ENCODE data around the gene TTC1. TPM values are rescaled to one million over a fixed set of nuclear protein-coding genes. Genes with fewer than 3 reads are reported as not detected.

The TTC1 gene
- total RNA-seq, 4 donors from 2014 or later, result 45.4 to 59.4 (median 49.8) TPM

- Histone ChIP-seq H3K9me3 (no peaks in the 10 kb centered on the region), H3K4me3 (peak overlapping the region; percentile 29 to 56 (median 44)), H3K27me3 (peaks cover 0 to 74% (median 6%) of the 10 kb centered on the region in 4 donors), H3K36me3 (no peaks in the 10 kb centered on the region), H3K4me1 (peaks cover 3 to 14% (median 11%) of the 10 kb centered on the region in 4 donors), H3K27ac (replicated peaks in 1 of 4) (no peak overlapping the region)
- intact Hi-C loops (cut with DNase I), result no loop called here
- TF ChIP-seq, protein P1, sequence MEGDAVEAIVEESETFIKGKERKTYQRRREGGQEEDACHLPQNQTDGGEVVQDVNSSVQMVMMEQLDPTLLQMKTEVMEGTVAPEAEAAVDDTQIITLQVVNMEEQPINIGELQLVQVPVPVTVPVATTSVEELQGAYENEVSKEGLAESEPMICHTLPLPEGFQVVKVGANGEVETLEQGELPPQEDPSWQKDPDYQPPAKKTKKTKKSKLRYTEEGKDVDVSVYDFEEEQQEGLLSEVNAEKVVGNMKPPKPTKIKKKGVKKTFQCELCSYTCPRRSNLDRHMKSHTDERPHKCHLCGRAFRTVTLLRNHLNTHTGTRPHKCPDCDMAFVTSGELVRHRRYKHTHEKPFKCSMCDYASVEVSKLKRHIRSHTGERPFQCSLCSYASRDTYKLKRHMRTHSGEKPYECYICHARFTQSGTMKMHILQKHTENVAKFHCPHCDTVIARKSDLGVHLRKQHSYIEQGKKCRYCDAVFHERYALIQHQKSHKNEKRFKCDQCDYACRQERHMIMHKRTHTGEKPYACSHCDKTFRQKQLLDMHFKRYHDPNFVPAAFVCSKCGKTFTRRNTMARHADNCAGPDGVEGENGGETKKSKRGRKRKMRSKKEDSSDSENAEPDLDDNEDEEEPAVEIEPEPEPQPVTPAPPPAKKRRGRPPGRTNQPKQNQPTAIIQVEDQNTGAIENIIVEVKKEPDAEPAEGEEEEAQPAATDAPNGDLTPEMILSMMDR (IDR thresholded peaks at IDR 0.05), result no peak
- TF ChIP-seq POLR2AphosphoS5 (IDR thresholded peaks at IDR 0.05) (no peak), POLR2A (IDR thresholded peaks at IDR 0.05; ENCODE audit: low read depth) (no peak), EP300 (IDR thresholded peaks at IDR 0.05) (no peak)
- 2% methylated on average over 16 of the region's 76 CpGs for WGBS
- DNase-seq (ENCODE audit: extremely low spot score), result no peak
Observed at GRCh38 chr5:159971931-159972461, 36.9 kb upstream of the TTC1 start.

DNA sequence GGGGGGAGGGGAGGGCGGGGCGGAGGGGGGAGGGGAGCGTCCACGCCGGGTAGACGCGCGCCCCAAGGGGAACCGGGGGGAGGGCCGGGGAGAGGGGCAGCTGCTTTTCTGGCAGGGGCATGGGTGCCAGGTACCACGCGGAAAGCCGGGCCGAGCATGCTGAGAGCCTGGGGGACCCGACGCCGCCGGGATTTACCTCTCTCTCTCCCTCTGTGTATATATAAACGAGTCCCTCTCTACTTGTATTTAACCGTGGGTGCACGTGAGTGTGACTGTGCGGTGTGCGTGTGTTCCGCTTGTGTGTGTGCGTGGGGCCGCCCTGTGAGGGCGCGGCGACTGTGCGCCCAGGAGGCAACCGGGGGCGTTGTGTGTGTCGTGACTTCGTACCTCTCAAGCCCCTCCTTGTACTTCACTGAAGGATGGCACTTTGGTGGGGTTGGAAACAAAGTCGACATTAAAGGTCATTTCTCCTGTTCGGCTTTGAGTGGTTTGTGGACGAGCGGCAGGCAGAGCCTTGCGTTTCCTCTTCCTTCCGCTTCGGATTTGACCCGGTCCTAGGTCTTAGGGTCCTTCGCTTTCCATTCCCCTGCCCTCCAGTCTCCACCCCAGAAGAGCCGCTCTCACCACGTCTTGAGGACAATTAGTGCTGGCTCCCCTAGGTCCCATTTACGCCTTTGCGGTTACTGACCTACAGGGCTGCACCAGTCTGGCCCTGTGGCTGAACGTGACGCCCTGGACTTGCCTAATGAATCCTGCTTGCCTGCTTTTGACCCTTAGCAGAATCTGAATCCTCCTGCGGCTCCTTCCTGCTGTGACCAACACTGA lies 36.2 kb upstream of the TTC1 start:
- no peaks in the 10 kb centered on the region for H3K9me3 ChIP-seq
- intact Hi-C loops (cut with DNase I), result no loop called here
- no peaks in the 10 kb centered on the region for H3K36me3 ChIP-seq
- DNase-seq (ENCODE audit: extremely low spot score), result no peak
- H3K27ac ChIP-seq (replicated peaks in 1 of 4), result no peak overlapping the region
- H3K4me1 ChIP-seq, result peaks cover 3 to 14% (median 11%) of the 10 kb centered on the region in 4 donors
- peak overlapping the region; percentile 29 to 56 (median 44) for H3K4me3 ChIP-seq
- TF ChIP-seq POLR2AphosphoS5 (IDR thresholded peaks at IDR 0.05), result no peak
- no peak for TF ChIP-seq EP300 (IDR thresholded peaks at IDR 0.05)
- TF ChIP-seq POLR2A (IDR thresholded peaks at IDR 0.05; ENCODE audit: low read depth), result no peak
- TF ChIP-seq, protein P1 (IDR thresholded peaks at IDR 0.05), result no peak
- WGBS, result 32% methylated on average over 34 of the region's 50 CpGs
- peaks cover 0 to 68% (median 6%) of the 10 kb centered on the region in 4 donors for H3K27me3 ChIP-seq

- 33% methylated on average over 1 of the region's 2 CpGs for WGBS
- Histone ChIP-seq H3K27me3 (peaks cover 0 to 62% (median 6%) of the 10 kb centered on the region in 4 donors), H3K36me3 (no peaks in the 10 kb centered on the region), H3K4me3 (no peak overlapping the region), H3K4me1 (peaks cover 3 to 14% (median 11%) of the 10 kb centered on the region in 4 donors), H3K9me3 (no peaks in the 10 kb centered on the region), H3K27ac (replicated peaks in 1 of 4) (no peak overlapping the region)
- intact Hi-C loops (cut with DNase I), result no loop called here
- no peak for DNase-seq (ENCODE audit: extremely low spot score)
- TF ChIP-seq, protein P1 (IDR thresholded peaks at IDR 0.05), result no peak
- TF ChIP-seq POLR2A (IDR thresholded peaks at IDR 0.05; ENCODE audit: low read depth), result no peak
- no peak for TF ChIP-seq EP300 (IDR thresholded peaks at IDR 0.05)
- no peak for TF ChIP-seq POLR2AphosphoS5 (IDR thresholded peaks at IDR 0.05)
Observed at GRCh38 chr5:159975462-159976019, 33.4 kb upstream of the TTC1 start.

- TF ChIP-seq, protein P1 (IDR thresholded peaks at IDR 0.05), result no peak
- TF ChIP-seq EP300 (IDR thresholded peaks at IDR 0.05) (no peak), POLR2AphosphoS5 (IDR thresholded peaks at IDR 0.05) (no peak), POLR2A (IDR thresholded peaks at IDR 0.05; ENCODE audit: low read depth) (no peak)
- H3K36me3 ChIP-seq, result no peaks in the 10 kb centered on the region
- H3K4me1 ChIP-seq, result peaks cover 3 to 10% (median 9%) of the 10 kb centered on the region in 4 donors
- intact Hi-C loops (cut with DNase I), result no loop called here
- peaks cover 0 to 55% (median 6%) of the 10 kb centered on the region in 4 donors for H3K27me3 ChIP-seq
- no peak overlapping the region for H3K4me3 ChIP-seq
- WGBS, result 91% methylated on average over 3 of the region's 3 CpGs
- H3K27ac ChIP-seq (replicated peaks in 1 of 4), result no peak overlapping the region
- DNase-seq (ENCODE audit: extremely low spot score), result no peak
- no peaks in the 10 kb centered on the region for H3K9me3 ChIP-seq
Observed at GRCh38 chr5:159976921-159977320, 32.0 kb upstream of the TTC1 start.

All from esophagus muscularis mucosa (tissue), 4 donors.